ENCODE data around the gene ZNF407. TPM values are rescaled to one million over a fixed set of nuclear protein-coding genes. Genes with fewer than 3 reads are reported as not detected.

ZNF407 gene
- total and polyA plus RNA-seq, 9 donors, result 5.3 to 22.3 (median 18.7) TPM

DNA sequence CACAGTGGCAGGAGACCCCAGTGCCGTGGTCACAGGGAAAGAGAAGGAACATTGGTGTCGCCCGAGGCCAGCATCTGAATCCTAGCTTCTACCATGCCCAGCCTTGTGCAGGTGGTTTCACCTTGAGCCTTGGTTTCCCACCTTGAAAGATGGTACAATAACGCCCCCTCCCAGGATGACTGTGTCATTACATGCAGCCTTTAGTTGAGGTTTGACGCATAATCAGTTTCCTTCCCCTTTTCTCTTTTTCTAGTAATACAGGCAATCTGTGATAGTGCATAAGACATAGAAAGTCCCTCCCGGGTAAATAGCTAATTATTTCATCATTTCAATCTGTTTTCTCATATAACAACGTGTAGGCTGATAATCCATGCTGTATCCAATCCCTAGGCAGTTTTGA, 29.8 kb upstream of the ZNF407 start:
- H3K4me1 ChIP-seq (ENCODE audit: insufficient read depth), result no peaks in the 10 kb centered on the region
- H3K27me3 ChIP-seq, result no peaks in the 10 kb centered on the region
- no peak for DNase-seq
- whole genome bisulfite sequencing, 3 donors, result 66 to 68% (median 67%) methylated on average over 7 of the region's 7 CpGs
- no peak overlapping the region for H3K27ac ChIP-seq
- TF ChIP-seq EP300 (IDR thresholded peaks at IDR 0.05) (no peak), POLR2A (IDR thresholded peaks at IDR 0.05) (no peak)
- TF ChIP-seq, protein P1, sequence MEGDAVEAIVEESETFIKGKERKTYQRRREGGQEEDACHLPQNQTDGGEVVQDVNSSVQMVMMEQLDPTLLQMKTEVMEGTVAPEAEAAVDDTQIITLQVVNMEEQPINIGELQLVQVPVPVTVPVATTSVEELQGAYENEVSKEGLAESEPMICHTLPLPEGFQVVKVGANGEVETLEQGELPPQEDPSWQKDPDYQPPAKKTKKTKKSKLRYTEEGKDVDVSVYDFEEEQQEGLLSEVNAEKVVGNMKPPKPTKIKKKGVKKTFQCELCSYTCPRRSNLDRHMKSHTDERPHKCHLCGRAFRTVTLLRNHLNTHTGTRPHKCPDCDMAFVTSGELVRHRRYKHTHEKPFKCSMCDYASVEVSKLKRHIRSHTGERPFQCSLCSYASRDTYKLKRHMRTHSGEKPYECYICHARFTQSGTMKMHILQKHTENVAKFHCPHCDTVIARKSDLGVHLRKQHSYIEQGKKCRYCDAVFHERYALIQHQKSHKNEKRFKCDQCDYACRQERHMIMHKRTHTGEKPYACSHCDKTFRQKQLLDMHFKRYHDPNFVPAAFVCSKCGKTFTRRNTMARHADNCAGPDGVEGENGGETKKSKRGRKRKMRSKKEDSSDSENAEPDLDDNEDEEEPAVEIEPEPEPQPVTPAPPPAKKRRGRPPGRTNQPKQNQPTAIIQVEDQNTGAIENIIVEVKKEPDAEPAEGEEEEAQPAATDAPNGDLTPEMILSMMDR (IDR thresholded peaks at IDR 0.05), result no peak
- intact Hi-C loops (cut with DNase I), result no loop called here
- no peak overlapping the region for H3K4me3 ChIP-seq
- no peaks in the 10 kb centered on the region for H3K9me3 ChIP-seq
- no peaks in the 10 kb centered on the region for H3K36me3 ChIP-seq

DNA sequence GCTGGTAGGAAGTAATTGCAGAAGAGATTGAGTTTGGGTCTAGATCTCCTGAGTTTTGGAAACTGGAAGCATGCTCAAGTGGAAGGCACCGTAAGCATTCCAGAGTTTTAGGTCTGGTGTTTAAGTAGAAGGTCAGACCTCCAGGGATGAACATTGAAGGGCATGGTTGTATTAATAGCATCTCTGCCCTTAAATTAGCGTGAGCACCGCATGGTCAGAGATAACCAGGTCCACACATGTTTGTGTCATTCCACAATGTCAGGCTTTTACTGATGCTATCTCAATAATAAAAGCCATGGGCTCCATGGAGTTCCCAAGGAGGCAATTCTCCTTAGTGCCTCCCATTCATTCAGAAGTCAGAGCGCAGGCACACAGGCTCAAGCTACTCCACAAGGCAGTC, 28.3 kb upstream of the ZNF407 start:
- WGBS, 3 donors, result 77 to 85% (median 81%) methylated on average over 4 of the region's 4 CpGs
- H3K4me3 ChIP-seq, result no peak overlapping the region
- no peaks in the 10 kb centered on the region for H3K36me3 ChIP-seq
- no peaks in the 10 kb centered on the region for H3K9me3 ChIP-seq
- H3K27me3 ChIP-seq, result no peaks in the 10 kb centered on the region
- H3K4me1 ChIP-seq (ENCODE audit: insufficient read depth), result no peaks in the 10 kb centered on the region
- intact Hi-C loops (cut with DNase I), result no loop called here
- TF ChIP-seq POLR2A (IDR thresholded peaks at IDR 0.05) (no peak), EP300 (IDR thresholded peaks at IDR 0.05) (no peak)
- TF ChIP-seq, protein P1 (IDR thresholded peaks at IDR 0.05), result no peak
- DNase-seq, result no peak
- no peak overlapping the region for H3K27ac ChIP-seq

DNA sequence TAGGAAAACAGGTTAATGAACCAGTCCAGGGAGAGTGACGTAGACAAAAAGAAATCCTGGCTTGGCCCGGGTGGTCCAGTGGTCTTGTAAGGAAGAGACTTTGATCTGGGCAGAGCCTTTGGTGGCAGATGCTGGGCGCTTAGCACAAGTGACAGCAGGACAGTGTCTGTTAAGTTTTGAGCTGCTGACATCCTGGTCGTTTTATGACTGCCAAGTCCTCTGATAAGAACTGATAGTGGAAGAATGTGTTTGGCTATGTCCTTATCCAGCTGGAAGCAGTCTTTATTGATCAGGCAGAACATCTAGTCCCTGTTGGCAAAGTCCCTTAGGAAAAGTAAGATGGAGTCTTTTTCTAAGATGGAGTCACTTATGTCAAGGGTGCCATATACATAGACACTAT, 27.4 kb upstream of the ZNF407 start:
- 51 to 66% (median 56%) methylated on average over 4 of the region's 4 CpGs for WGBS, 3 donors
- DNase-seq, result no peak

DNA sequence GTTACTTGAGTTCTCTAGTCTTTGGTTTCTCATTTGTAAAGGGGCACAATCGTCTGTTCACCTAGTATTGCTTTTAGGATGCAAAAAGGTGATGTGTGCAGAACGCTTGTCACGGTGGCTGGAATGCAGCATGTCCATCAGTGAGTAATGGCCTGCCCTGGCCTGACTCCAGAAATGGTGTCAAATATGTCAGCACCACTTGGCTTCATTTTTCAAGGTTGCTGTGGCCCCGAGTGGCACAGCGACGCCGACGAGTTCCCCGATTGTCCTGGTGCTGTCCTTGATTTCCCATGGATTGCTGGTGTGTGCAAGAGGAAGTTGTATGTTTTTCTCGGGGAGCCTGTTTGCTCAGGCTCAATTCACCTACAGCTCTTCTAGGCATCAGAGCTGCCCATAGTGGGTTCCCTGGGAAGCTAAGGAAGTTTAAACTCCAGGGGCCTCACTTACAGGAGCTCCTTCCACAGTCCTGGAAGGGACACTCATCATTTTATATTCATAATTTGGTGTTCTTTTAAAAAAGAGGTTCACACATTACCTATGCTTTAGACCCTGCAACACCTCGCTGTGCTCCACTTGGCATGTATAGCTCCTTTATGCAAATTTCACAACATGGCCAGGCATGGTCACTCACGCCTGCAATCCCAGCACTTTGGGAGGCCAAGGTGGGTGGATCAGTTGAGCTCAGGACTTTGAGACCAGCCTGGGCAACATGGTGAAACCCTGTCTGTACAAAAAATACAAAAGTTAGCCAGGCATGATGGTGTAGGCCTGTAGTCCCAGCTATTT, 25.6 kb upstream of the ZNF407 start:
- 77 to 91% (median 81%) methylated on average over 12 of the region's 12 CpGs for WGBS, 3 donors
- no peaks in the 10 kb centered on the region for H3K9me3 ChIP-seq
- TF ChIP-seq, protein P1 (IDR thresholded peaks at IDR 0.05), result no peak
- H3K4me1 ChIP-seq (ENCODE audit: insufficient read depth), result no peaks in the 10 kb centered on the region
- intact Hi-C loops (cut with DNase I), result no loop called here
- H3K4me3 ChIP-seq, result no peak overlapping the region
- H3K36me3 ChIP-seq, result no peaks in the 10 kb centered on the region
- H3K27me3 ChIP-seq, result no peaks in the 10 kb centered on the region
- no peak overlapping the region for H3K27ac ChIP-seq
- DNase-seq, result no peak

More for the DNA sequence above, 27.4 kb upstream of the ZNF407 start:
- Histone ChIP-seq H3K27me3 (no peaks in the 10 kb centered on the region), H3K4me1 (ENCODE audit: insufficient read depth) (no peaks in the 10 kb centered on the region), H3K27ac (no peak overlapping the region), H3K9me3 (no peaks in the 10 kb centered on the region), H3K4me3 (no peak overlapping the region), H3K36me3 (no peaks in the 10 kb centered on the region)
- TF ChIP-seq EP300 (IDR thresholded peaks at IDR 0.05) (no peak), POLR2A (IDR thresholded peaks at IDR 0.05) (no peak)
- TF ChIP-seq, protein P1 (IDR thresholded peaks at IDR 0.05), result no peak
- intact Hi-C loops (cut with DNase I), result no loop called here
